Naive thymus-derived CD4-positive, alpha-beta T cell (primary cell): ENCODE results near the gene SLC39A10. TPM values are rescaled to one million over a fixed set of nuclear protein-coding genes. Genes with fewer than 3 reads are reported as not detected.
A peak's percentile ranks its signal among the peaks of the same experiment; 100 is the strongest.

Experiments
- ATAC-seq: fragments of 150-1000 bp; cut with Tn5 transposase; 2 replicates; pipeline ENCODE4 v1.10.0; 2021; ENCODE audit warnings: mild to moderate bottlenecking, moderate library complexity
- CTCF ChIA-PET: fragments of 350-600 bp; sonication (Branson Sonifier 250); formaldehyde crosslinking; loops from one replicate; lab custom pipeline; 2021; ENCODE audit warnings: antibody characterized with exemption; lab: Charles Lee
- POLR2A ChIA-PET: fragments of 350-600 bp; sonication (Branson Sonifier 250); formaldehyde crosslinking; loops from one replicate; lab custom pipeline; 2021; ENCODE audit warnings: antibody characterized with exemption, inconsistent platforms; lab: Charles Lee
- DNase-seq, 9 donors: peaks; one replicate each; pipeline versions ENCODE4 v3.0.0 to v3.0.0-alpha.2; 2020 to 2022; ENCODE audit warnings: mixed read lengths in 1 of 9
- H3K27ac ChIP-seq: one replicate; pipeline ENCODE4 v1.7.0; 2013; ENCODE audit warnings: mild to moderate bottlenecking, low read depth, low read length, moderate library complexity
- H3K27me3 ChIP-seq, 2 donors: one replicate each; pipeline ENCODE4 v1.7.0; 2013; ENCODE audit warnings: low read length in 2 of 2, mild to moderate bottlenecking in 2 of 2, moderate library complexity in 2 of 2; ENCODE audit not compliant: control insufficient read depth in 2 of 2, insufficient read depth in 2 of 2
- H3K36me3 ChIP-seq, 3 experiments: 1 replicate in 2 of 3; 2 replicates in 1 of 3; pipeline ENCODE4 v1.7.0; 2013; ENCODE audit warnings: low read length in 3 of 3, mild to moderate bottlenecking in 3 of 3, moderate library complexity in 1 of 3; ENCODE audit not compliant: insufficient read depth in 3 of 3, control insufficient read depth in 2 of 3
- H3K4me1 ChIP-seq, 2 donors: one replicate each; pipeline ENCODE4 v1.7.0; 2013; ENCODE audit warnings: low read length in 2 of 2, mild to moderate bottlenecking in 2 of 2, moderate library complexity in 1 of 2; ENCODE audit not compliant: control insufficient read depth in 2 of 2, insufficient read depth in 2 of 2
- H3K4me3 ChIP-seq: 2 replicates; pipeline ENCODE4 v1.7.0; 2013; ENCODE audit warnings: mild to moderate bottlenecking, low read length
- H3K9me3 ChIP-seq, 3 experiments: 1 replicate in 2 of 3; 2 replicates in 1 of 3; pipeline ENCODE4 v1.7.0; 2013; ENCODE audit warnings: low read length in 3 of 3; ENCODE audit not compliant: control insufficient read depth in 2 of 3
- H3K27ac Mint-ChIP-seq, 9 donors: one replicate each; pipeline ENCODE4 v1.8.0; 2020 to 2022; ENCODE audit warnings: mixed read lengths in 9 of 9, mild to moderate bottlenecking in 8 of 9, moderate library complexity in 5 of 9, inconsistent platforms in 2 of 9
- H3K27me3 Mint-ChIP-seq, 5 donors: one replicate each; pipeline ENCODE4 v1.8.0; 2021 to 2022; ENCODE audit warnings: mixed read lengths in 5 of 5, mild to moderate bottlenecking in 1 of 5
- H3K36me3 Mint-ChIP-seq, 5 donors: one replicate each; pipeline ENCODE4 v1.8.0; 2020 to 2022; ENCODE audit warnings: mixed read lengths in 5 of 5, mild to moderate bottlenecking in 3 of 5, inconsistent platforms in 1 of 5
- H3K4me1 Mint-ChIP-seq, 7 donors: one replicate each; pipeline ENCODE4 v1.8.0; 2020 to 2022; ENCODE audit warnings: mixed read lengths in 7 of 7, mild to moderate bottlenecking in 3 of 7, inconsistent platforms in 1 of 7
- H3K4me3 Mint-ChIP-seq, 10 donors: one replicate each; pipeline ENCODE4 v1.8.0; 2020 to 2022; ENCODE audit warnings: mild to moderate bottlenecking in 10 of 10, mixed read lengths in 10 of 10, moderate library complexity in 6 of 10, inconsistent platforms in 2 of 10
- H3K9me3 Mint-ChIP-seq, 11 donors: one replicate each; pipeline ENCODE4 v1.8.0; 2020 to 2022; ENCODE audit warnings: mixed read lengths in 11 of 11, mild to moderate bottlenecking in 4 of 11, inconsistent platforms in 1 of 11, moderate library complexity in 1 of 11
- intact Hi-C, 2 donors: fragments of 100-400 bp; cut with micrococcal nuclease; formaldehyde crosslinking; loops; one replicate each; pipeline ENCODE4 v1.15.1; 2023
- polyA plus RNA-seq, 2 donors: library from polyadenylated mRNA; unstranded; fragments of 300-500 nt; fragmentation: Illumina TruSeq; gene quantifications; one replicate each; pipeline ENCODE4 v1.2.3, GENCODE V29; 2021
- total RNA-seq, 6 experiments: library from RNA in 5 of 6; stranded (reverse) in 5 of 6; gene quantifications; 1 replicate in 5 of 6; 2 replicates in 1 of 6; pipeline ENCODE4 v1.2.3 and lab custom pipeline; 2021 to 2026

The SLC39A10 gene
- total and polyA plus RNA-seq, 7 experiments from 2014 or later = 6.6 to 92.9 (median 58.0) TPM

- ChIA-PET CTCF (no interaction called here), POLR2A (no interaction called here)
- Histone ChIP-seq H3K27ac (no peak overlapping the region), H3K4me1 (no peaks in the 10 kb centered on the region), H3K36me3 (peaks cover 0 to 46% (median 0%) of the 10 kb centered on the region in 3 experiments), H3K27me3 (no peaks in the 10 kb centered on the region), H3K9me3 (no peaks in the 10 kb centered on the region), H3K4me3 (no peak overlapping the region)
- ATAC-seq (no peak), DNase-seq (no peak)
- Mint-ChIP-seq H3K4me3 (no peak overlapping the region), H3K4me1 (peaks cover 0 to 16% (median 3%) of the 10 kb centered on the region in 7 donors), H3K27me3 (no peaks in the 10 kb centered on the region), H3K9me3 (no peaks in the 10 kb centered on the region), H3K36me3 (peaks cover 0 to 72% (median 62%) of the 10 kb centered on the region in 5 donors), H3K27ac (no peak overlapping the region)
- intact Hi-C loops = no loop called here
These were observed 54.5 kb downstream of the SLC39A10 start for GRCh38 chr2:195711478-195711877.

DNA sequence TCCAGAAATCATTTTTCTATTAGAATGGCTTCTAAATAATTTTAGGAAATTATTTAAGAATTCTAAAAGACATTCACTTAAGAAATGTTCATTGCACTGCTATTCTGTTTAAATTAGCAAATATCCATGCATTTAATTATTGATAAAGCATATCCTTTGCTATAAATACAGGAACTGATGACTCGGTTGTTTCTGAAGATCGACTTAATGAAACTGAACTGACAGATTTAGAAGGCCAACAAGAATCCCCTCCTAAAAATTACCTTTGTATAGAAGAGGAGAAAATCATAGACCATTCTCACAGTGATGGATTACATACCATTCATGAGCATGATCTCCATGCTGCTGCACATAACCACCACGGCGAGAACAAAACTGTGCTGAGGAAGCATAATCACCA, 59.4 kb downstream of the SLC39A10 start:
- ATAC-seq (no peak), DNase-seq (no peak)
- peaks cover 4 to 70% (median 8%) of the 10 kb centered on the region in 3 experiments for H3K36me3 ChIP-seq
- H3K27me3 Mint-ChIP-seq = no peaks in the 10 kb centered on the region
- ChIA-PET CTCF (no interaction called here), POLR2A (interaction anchor here (1.2 kb wide), 1 partner anchor 39 kb away, joined by 4 read pairs; no protein-coding TSS in a partner anchor)
- H3K4me1 Mint-ChIP-seq = peaks cover 4 to 14% (median 6%) of the 10 kb centered on the region in 7 donors
- intact Hi-C loops = no loop called here
- H3K4me3 ChIP-seq = no peak overlapping the region
- no peak overlapping the region for H3K4me3 Mint-ChIP-seq
- H3K27me3 ChIP-seq = no peaks in the 10 kb centered on the region
- H3K36me3 Mint-ChIP-seq = peaks cover 16 to 74% (median 68%) of the 10 kb centered on the region in 5 donors
- H3K9me3 Mint-ChIP-seq = no peaks in the 10 kb centered on the region
- H3K9me3 ChIP-seq = no peaks in the 10 kb centered on the region
- H3K4me1 ChIP-seq = no peaks in the 10 kb centered on the region
- no peak overlapping the region for H3K27ac ChIP-seq
- no peak overlapping the region for H3K27ac Mint-ChIP-seq

- CTCF ChIA-PET = no interaction called here
- no peaks in the 10 kb centered on the region for H3K9me3 Mint-ChIP-seq
- DNase-seq (no peak), ATAC-seq (no peak)
- H3K27me3 Mint-ChIP-seq = no peaks in the 10 kb centered on the region
- no peak overlapping the region for H3K4me3 ChIP-seq
- peaks cover 4 to 11% (median 8%) of the 10 kb centered on the region in 7 donors for H3K4me1 Mint-ChIP-seq
- intact Hi-C loops = no loop called here
- peaks cover 4 to 61% (median 8%) of the 10 kb centered on the region in 3 experiments for H3K36me3 ChIP-seq
- H3K4me1 ChIP-seq = no peaks in the 10 kb centered on the region
- H3K27ac ChIP-seq = no peak overlapping the region
- peaks cover 17 to 74% (median 57%) of the 10 kb centered on the region in 5 donors for H3K36me3 Mint-ChIP-seq
- no peaks in the 10 kb centered on the region for H3K9me3 ChIP-seq
- no peak overlapping the region for H3K4me3 Mint-ChIP-seq
- POLR2A ChIA-PET = no interaction called here
- H3K27me3 ChIP-seq = no peaks in the 10 kb centered on the region
- peak overlapping the region in 3 of 9 donors; percentile 5 to 56 (median 25) for H3K27ac Mint-ChIP-seq
These were observed 64.0 kb downstream of the SLC39A10 start for GRCh38 chr2:195721042-195721441.

DNA sequence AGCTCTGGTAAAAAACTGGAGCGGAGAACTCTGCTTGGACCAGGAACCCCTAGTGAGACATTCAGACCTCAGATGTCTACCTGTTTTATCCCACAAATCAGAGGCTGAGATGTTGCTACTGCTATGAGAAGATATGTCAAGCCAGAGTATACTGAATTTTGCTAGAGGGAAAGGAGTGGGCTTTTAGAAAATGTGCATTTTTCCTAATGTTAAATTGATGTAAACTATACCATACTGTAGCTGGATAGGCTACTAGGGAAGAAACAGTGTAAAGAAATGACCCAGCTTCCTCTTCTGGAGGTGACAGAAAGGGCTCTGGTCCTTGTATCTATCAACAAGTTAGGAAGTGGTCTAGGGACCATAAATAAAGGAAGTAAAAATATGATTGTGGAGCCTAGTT, 65.0 kb downstream of the SLC39A10 start:
- intact Hi-C loops = no loop called here
- no peaks in the 10 kb centered on the region for H3K9me3 Mint-ChIP-seq
- H3K27ac Mint-ChIP-seq = no peak overlapping the region
- H3K9me3 ChIP-seq = no peaks in the 10 kb centered on the region
- H3K4me3 ChIP-seq = no peak overlapping the region
- peaks cover 4 to 11% (median 8%) of the 10 kb centered on the region in 7 donors for H3K4me1 Mint-ChIP-seq
- no peaks in the 10 kb centered on the region for H3K27me3 ChIP-seq
- DNase-seq (no peak), ATAC-seq (no peak)
- H3K27me3 Mint-ChIP-seq = no peaks in the 10 kb centered on the region
- H3K27ac ChIP-seq = no peak overlapping the region
- CTCF ChIA-PET = no interaction called here
- no peak overlapping the region for H3K4me3 Mint-ChIP-seq
- H3K36me3 ChIP-seq = peaks cover 4 to 51% (median 8%) of the 10 kb centered on the region in 3 experiments
- H3K4me1 ChIP-seq = no peaks in the 10 kb centered on the region
- POLR2A ChIA-PET = no interaction called here
- H3K36me3 Mint-ChIP-seq = peaks cover 14 to 74% (median 47%) of the 10 kb centered on the region in 5 donors

- Mint-ChIP-seq H3K4me3 (no peak overlapping the region), H3K27ac (no peak overlapping the region), H3K27me3 (no peaks in the 10 kb centered on the region), H3K4me1 (peaks cover 0 to 8% (median 0%) of the 10 kb centered on the region in 7 donors), H3K9me3 (peaks cover 0 to 10% (median 0%) of the 10 kb centered on the region in 11 donors), H3K36me3 (peaks cover 20 to 83% (median 58%) of the 10 kb centered on the region in 5 donors)
- no peaks in the 10 kb centered on the region for H3K27me3 ChIP-seq
- no peaks in the 10 kb centered on the region for H3K4me1 ChIP-seq
- intact Hi-C loops = no loop called here
- DNase-seq (no peak), ATAC-seq (no peak)
- POLR2A ChIA-PET = no interaction called here
- no peak overlapping the region for H3K4me3 ChIP-seq
- H3K27ac ChIP-seq = no peak overlapping the region
- CTCF ChIA-PET = interaction anchor here (0.6 kb wide), 1 partner anchor 39 kb away, joined by 3 read pairs; no protein-coding TSS in a partner anchor
- H3K36me3 ChIP-seq = peaks cover 0 to 43% (median 4%) of the 10 kb centered on the region in 3 experiments
- no peaks in the 10 kb centered on the region for H3K9me3 ChIP-seq
These were observed 70.1 kb downstream of the SLC39A10 start for GRCh38 chr2:195727106-195727505.

DNA sequence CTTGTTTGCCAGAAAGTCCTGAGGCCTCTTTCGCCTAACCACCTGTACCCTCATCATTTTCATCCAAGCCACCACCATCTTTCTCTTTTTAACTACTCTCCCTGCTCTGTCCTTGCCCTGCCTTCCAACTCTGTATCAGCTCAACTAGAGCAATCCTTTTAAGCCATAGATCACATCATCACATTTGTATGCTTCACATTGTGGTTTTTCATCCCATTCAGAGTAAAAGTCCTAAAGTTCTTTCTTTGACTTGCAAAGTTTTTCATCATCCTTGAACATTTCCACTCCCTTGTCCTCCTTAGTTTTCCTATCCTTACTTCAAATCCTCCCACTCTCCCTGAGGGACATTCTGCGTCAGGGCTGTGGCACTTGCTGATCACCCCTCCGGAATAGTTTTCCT, 73.9 kb downstream of the SLC39A10 start:
- Histone ChIP-seq H3K36me3 (peaks cover 0 to 35% (median 4%) of the 10 kb centered on the region in 3 experiments), H3K9me3 (no peaks in the 10 kb centered on the region), H3K27ac (no peak overlapping the region), H3K4me1 (no peaks in the 10 kb centered on the region), H3K27me3 (no peaks in the 10 kb centered on the region), H3K4me3 (no peak overlapping the region)
- no peak overlapping the region for H3K4me3 Mint-ChIP-seq
- H3K4me1 Mint-ChIP-seq = peaks cover 0 to 10% (median 0%) of the 10 kb centered on the region in 7 donors
- ChIA-PET POLR2A (no interaction called here), CTCF (no interaction called here)
- DNase-seq = no peak
- H3K27ac Mint-ChIP-seq = peak overlapping the region in 1 of 9 donors; percentile 6
- no peaks in the 10 kb centered on the region for H3K27me3 Mint-ChIP-seq
- peaks cover 24 to 85% (median 67%) of the 10 kb centered on the region in 5 donors for H3K36me3 Mint-ChIP-seq
- no peak for ATAC-seq
- peaks cover 0 to 10% (median 0%) of the 10 kb centered on the region in 11 donors for H3K9me3 Mint-ChIP-seq
- intact Hi-C loops = no loop called here

GRCh38 chr2:195732574-195732973, 75.5 kb downstream of the SLC39A10 start:
- H3K27ac Mint-ChIP-seq = no peak overlapping the region

More at GRCh38 chr2:195732574-195732973, 75.5 kb downstream of the SLC39A10 start:
- peaks cover 0 to 8% (median 0%) of the 10 kb centered on the region in 7 donors for H3K4me1 Mint-ChIP-seq
- Histone ChIP-seq H3K27me3 (no peaks in the 10 kb centered on the region), H3K36me3 (peaks cover 0 to 35% (median 4%) of the 10 kb centered on the region in 3 experiments), H3K4me3 (no peak overlapping the region), H3K27ac (no peak overlapping the region), H3K9me3 (no peaks in the 10 kb centered on the region), H3K4me1 (no peaks in the 10 kb centered on the region)
- H3K4me3 Mint-ChIP-seq = no peak overlapping the region
- ATAC-seq (no peak), DNase-seq (no peak)
- POLR2A ChIA-PET = no interaction called here
- peaks cover 0 to 10% (median 0%) of the 10 kb centered on the region in 11 donors for H3K9me3 Mint-ChIP-seq
- H3K27me3 Mint-ChIP-seq = no peaks in the 10 kb centered on the region
- intact Hi-C loops = no loop called here
- H3K36me3 Mint-ChIP-seq = peaks cover 24 to 81% (median 69%) of the 10 kb centered on the region in 5 donors
- CTCF ChIA-PET = no interaction called here
